SH-SY5Y (cell line): ENCODE measurements around the gene MMP25.

Source experiments
- GATA2 ChIP-seq: IDR thresholded peaks from 2 replicates; pipeline ENCODE4 v1.6.1; 2011; ENCODE audit warnings: mild to moderate bottlenecking, low read depth, low read length
- GATA3 ChIP-seq: IDR thresholded peaks from 2 replicates; pipeline ENCODE4 v1.6.1; 2011; ENCODE audit warnings: low read depth, mild to moderate bottlenecking, low read length, moderate library complexity

DNA sequence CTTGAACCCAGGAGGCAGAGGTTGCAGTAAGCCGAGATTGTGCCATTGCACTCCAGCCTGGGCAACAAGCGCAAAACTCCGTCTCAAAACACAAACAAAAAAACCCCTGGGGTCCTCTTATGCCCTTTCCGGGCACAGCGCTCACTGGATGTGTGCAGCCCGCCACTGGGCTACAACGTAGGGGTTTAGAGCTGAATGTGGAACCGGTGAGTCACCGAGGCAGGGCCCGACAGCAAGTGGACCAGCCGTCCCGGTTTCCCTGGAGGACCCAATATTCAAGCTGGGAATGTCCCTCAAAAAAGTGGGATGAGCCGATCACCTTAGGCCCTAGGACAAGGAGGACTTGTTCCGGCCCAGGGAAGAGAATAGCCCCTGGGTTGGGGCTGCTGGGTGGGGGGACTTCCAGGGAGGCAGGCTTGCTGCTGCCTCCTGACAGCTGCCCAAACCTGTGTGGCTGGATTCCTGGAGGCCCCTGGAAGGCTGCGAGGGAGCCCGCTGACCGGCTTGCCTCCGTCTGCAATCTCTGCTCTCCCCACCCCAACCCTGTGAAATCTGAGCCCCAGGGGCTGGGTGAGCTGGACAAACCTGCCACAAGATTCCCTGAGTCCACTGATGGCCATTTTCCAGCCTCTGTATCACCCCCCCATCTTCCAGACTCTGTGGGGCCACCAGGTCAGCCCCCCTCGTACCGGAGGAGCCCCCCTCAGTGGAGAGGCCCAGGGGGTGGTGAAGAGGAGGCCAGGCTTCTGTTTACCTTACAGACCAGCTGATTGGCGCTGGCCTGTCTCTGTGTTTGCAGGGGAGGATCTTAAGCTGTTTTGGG is 36.6 kb upstream of the MMP25 start:
- no peak for TF ChIP-seq GATA3
- TF ChIP-seq GATA2 = no peak
